ENCODE results near the gene TLR10.

DNA sequence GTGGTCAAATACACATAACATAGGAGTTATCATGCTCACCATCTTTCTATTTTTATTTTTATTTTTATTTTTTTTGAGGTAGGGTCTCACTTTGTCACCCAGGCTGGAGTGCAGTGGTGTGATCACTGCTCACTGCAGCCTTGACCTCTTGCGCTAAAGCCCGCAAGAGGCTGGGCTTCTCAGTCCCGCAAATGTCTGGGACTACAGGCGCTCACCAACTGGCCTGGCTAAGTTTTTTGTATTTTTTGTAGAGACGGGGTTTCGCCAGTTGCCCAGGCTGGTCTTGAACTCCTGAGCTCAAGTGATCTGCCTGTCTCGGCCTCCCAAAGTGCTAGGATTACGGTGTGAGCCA is 295 bp upstream of the TLR10 start:
- TF ChIP-seq, protein P1, sequence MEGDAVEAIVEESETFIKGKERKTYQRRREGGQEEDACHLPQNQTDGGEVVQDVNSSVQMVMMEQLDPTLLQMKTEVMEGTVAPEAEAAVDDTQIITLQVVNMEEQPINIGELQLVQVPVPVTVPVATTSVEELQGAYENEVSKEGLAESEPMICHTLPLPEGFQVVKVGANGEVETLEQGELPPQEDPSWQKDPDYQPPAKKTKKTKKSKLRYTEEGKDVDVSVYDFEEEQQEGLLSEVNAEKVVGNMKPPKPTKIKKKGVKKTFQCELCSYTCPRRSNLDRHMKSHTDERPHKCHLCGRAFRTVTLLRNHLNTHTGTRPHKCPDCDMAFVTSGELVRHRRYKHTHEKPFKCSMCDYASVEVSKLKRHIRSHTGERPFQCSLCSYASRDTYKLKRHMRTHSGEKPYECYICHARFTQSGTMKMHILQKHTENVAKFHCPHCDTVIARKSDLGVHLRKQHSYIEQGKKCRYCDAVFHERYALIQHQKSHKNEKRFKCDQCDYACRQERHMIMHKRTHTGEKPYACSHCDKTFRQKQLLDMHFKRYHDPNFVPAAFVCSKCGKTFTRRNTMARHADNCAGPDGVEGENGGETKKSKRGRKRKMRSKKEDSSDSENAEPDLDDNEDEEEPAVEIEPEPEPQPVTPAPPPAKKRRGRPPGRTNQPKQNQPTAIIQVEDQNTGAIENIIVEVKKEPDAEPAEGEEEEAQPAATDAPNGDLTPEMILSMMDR (conservative IDR thresholded peaks at IDR 0.05; ENCODE audit: low read length): no peak
- no peak for TF ChIP-seq EZH2phosphoT487 (IDR thresholded peaks at IDR 0.05; ENCODE audit: borderline replicate concordance)
